T-helper 2 cell treated with Interferon-gamma antibody and Interleukin-4, amounts not matched to agents 5 μg/mL and 100 μg/mL, for 36 hours (primary cell): ENCODE results near the gene HLA-DQB1.
A peak's percentile ranks its signal among the peaks of the same experiment; 100 is the strongest.
"Not testable (repeated sequence)": the region's sequence is repeated elsewhere in the genome, so short reads cannot be mapped to it uniquely, and the experiment has no call there.

Experiments used
- DNase-seq: peaks from one replicate; pipeline ENCODE4 v3.0.0; 2021; ENCODE audit warnings: low spot score
- H3K27ac Mint-ChIP-seq: one replicate; pipeline ENCODE4 v1.8.0; 2021; ENCODE audit warnings: mild to moderate bottlenecking, mixed read lengths
- H3K27me3 Mint-ChIP-seq: one replicate; pipeline ENCODE4 v1.8.0; 2021; ENCODE audit warnings: low read depth, mixed read lengths
- H3K36me3 Mint-ChIP-seq: one replicate; pipeline ENCODE4 v1.8.0; 2021; ENCODE audit warnings: low read depth, mixed read lengths
- H3K4me1 Mint-ChIP-seq: one replicate; pipeline ENCODE4 v1.8.0; 2021; ENCODE audit warnings: low read depth, mixed read lengths
- H3K4me3 Mint-ChIP-seq: one replicate; pipeline ENCODE4 v1.8.0; 2022; ENCODE audit warnings: mild to moderate bottlenecking, moderate library complexity, mixed read lengths
- H3K9me3 Mint-ChIP-seq: one replicate; pipeline ENCODE4 v1.8.0; 2021; ENCODE audit warnings: mixed read lengths

HLA-DQB1 gene

DNA sequence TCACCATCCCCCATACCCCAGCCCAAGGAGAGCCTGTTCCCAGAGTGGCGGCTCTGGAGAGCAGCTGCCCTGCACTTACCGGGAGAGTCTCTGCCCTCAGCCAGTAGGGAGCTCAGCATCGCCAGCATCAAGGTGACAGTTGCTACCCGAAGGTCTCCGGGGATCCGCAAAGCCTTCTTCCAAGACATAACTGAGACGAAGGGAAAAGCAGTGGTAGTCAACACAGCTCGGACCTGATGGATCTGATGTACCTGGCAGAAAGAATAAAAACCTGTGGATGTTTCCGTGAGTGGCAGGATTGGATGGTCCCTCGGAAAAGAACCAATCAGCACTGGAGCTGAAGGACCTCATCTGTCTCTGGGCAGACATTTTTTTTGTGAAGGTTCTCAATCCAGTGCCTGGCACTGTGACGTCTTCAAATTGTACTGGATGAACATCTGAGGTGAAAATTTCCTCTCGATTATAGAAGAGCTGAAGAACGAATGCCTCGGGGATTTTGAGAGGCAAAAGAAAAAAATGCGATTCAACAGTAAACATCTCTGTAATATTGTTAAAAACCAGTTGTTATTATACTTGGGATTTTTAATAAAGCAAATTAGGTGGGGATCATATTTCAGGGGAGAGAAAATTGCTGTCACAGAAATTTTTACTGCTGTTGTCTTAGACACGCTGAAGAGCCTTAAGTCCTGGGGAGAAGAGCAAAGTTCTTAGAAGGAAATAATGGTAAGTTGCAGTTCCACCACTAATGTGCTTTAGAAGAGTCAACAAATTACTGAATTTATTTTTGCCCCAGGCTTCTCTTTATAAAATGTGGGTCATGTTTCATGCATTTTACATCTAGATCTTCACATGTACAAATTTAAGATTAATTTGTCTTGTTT is at the start of gene HLA-DQB1:
Gene HLA-DQB1 (minus strand): TSS at position 238 of the 881 bp plus-strand sequence. CDS start 50 bp downstream, at position 188.
- Mint-ChIP-seq H3K27me3 (peaks cover 53% of the 10 kb centered on the region), H3K4me3 (peak within 1 kb of the TSS; percentile 89), H3K9me3 (no peaks in the 10 kb centered on the region), H3K4me1 (peaks cover 51% of the 10 kb centered on the region), H3K27ac (peak within 1 kb of the TSS; percentile 81), H3K36me3 (peaks cover 7% of the 10 kb centered on the region)
- peak; percentile 43 for DNase-seq

DNA sequence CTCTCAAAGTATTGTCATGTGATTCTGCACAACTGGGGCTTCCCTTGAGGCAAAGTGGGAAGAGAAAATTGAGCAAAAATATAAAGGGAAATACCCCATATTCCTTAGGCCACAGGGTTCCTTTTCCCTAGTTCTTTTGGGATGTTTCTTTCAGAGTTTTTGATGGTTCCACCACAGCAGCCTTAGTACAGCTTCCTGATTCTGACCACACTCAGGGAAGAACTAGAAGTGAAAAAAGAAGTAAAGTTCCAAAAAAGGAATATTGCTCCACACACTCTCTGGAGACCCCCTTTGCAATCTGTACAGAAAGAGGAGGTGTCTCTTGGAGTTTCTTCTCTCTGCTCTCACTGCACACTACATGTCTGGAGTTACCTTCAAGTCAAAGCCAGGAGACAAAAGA is 46.8 kb upstream of the HLA-DQB1 start:
- no peak for DNase-seq
- H3K27ac Mint-ChIP-seq: no peak overlapping the region
- no peaks in the 10 kb centered on the region for H3K36me3 Mint-ChIP-seq
- no peaks in the 10 kb centered on the region for H3K9me3 Mint-ChIP-seq
- no peaks in the 10 kb centered on the region for H3K4me1 Mint-ChIP-seq
- peaks cover 25% of the 10 kb centered on the region for H3K27me3 Mint-ChIP-seq
- H3K4me3 Mint-ChIP-seq: no peak overlapping the region

DNA sequence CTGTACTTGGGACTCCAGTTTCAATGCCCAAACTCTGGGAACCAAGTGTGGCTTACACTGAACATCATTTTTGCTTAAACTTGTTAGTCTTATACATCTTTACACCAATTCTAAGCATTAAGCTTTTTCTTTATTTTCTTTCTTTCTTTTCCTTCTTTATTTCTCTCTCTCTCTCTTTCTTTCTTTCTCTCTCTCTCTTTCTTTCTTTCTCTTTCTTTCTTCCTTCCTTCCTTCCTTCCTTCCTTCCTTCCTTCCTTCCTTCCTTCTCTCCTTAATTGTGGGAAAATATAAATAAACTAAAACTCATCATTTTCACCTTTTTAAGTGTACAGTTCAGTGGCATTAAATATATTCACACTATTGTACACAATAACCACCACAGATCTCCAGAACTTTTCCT is 43.2 kb upstream of the HLA-DQB1 start:
- Mint-ChIP-seq H3K4me1 (no peaks in the 10 kb centered on the region), H3K4me3 (no peak overlapping the region), H3K27ac (no peak overlapping the region), H3K9me3 (peaks cover 4% of the 10 kb centered on the region), H3K36me3 (no peaks in the 10 kb centered on the region), H3K27me3 (peaks cover 25% of the 10 kb centered on the region)
- DNase-seq: no peak

DNA sequence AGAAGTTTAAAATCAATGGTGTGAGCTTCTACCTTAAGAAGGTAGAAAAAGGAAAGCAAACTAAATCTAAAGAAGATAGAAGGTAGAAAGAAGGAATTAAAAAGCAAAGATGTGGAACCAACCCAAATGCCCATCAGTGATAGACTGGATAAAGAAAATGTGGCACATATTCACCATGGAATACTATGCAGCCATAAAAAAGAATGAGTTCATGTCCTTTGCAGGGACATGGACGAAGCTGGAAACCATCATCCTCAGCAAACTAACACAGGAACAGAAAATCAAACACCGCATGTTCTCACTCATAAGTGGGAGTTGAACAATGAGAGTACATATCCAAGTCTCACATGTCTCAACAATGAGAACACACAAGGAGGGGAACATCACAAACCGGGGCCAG is 38.7 kb upstream of the HLA-DQB1 start:
- not testable (repeated sequence) for H3K4me3 Mint-ChIP-seq, H3K4me1 Mint-ChIP-seq, DNase-seq, H3K27ac Mint-ChIP-seq, H3K36me3 Mint-ChIP-seq, H3K9me3 Mint-ChIP-seq
- H3K27me3 Mint-ChIP-seq: peaks cover 34% of the 10 kb centered on the region

DNA sequence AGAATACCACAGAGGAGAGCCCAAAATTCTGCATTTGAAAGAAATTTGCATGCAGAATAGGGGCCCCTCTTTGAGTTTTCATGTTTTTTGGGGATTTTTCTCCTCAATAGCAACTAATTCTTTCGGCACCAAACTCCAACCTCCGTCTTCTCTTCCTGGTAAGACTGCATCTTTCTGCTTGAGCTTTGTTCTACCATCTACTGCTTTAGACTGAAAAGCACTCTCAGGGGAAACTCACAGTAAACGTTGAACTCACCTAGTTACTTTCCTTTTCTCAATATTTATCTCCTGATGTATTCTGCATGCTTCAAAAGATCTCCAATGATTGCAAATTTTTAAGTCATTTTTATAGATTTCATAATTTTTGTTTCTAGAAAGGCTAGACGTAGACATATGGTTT is 36.9 kb upstream of the HLA-DQB1 start:
- Mint-ChIP-seq H3K27ac (no peak overlapping the region), H3K4me3 (no peak overlapping the region), H3K27me3 (peaks cover 41% of the 10 kb centered on the region), H3K9me3 (peaks cover 4% of the 10 kb centered on the region), H3K36me3 (no peaks in the 10 kb centered on the region), H3K4me1 (peaks cover 2% of the 10 kb centered on the region)
- no peak for DNase-seq

DNA sequence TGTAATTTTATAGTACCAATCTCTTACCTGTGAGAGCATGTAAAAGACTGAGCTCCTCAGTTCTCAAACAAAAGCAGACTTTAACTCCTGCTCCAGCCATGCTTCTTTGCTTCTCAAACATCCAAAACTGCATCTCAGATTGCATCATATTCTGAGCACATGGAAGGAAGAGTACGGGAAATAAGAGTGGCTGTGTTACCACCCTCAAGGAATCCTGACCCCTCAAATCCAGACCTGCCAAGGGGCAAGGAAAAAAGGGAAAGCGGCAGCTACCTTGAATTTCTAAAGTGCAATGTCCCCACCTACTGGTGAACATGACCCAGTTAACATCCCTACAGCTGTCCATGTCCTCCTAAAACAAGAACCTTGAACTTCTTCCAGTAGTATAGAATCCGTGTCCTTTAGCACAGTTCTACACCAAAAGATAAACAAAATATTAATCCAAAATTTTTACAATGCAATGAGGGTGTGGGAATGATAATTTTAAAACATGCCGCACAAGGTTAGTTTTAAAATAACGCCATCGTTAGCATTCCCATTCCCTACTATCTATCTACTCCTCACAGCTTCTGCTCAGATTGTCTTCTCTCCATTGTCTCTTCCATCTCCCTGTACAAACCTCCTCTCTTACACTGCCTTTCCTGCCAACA is 34.1 kb upstream of the HLA-DQB1 start:
- DNase-seq: no peak
- Mint-ChIP-seq H3K36me3 (no peaks in the 10 kb centered on the region), H3K4me3 (no peak overlapping the region), H3K27ac (no peak overlapping the region), H3K4me1 (peaks cover 2% of the 10 kb centered on the region), H3K27me3 (peaks cover 53% of the 10 kb centered on the region), H3K9me3 (peaks cover 4% of the 10 kb centered on the region)

DNA sequence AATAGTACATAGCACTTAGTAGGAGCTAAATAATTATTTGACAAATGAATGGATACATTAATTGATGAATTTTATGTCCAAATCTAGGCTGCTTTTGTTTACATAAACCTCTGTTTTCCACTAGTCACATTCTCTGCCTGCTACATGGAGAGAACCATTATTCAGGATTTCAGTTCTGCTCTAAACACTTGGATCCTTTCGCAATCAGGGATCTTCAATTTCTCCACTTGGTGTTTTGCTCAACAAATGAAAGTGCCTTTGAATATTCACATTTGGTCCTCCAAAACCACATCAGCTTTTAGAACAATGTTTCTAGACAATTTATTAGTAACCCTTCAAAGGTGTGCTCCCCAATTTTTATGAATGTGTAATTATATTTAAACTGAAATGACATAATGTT is 30.6 kb upstream of the HLA-DQB1 start:
- no peaks in the 10 kb centered on the region for H3K9me3 Mint-ChIP-seq
- no peak overlapping the region for H3K4me3 Mint-ChIP-seq
- H3K27me3 Mint-ChIP-seq: peaks cover 69% of the 10 kb centered on the region
- no peak overlapping the region for H3K27ac Mint-ChIP-seq
- no peak for DNase-seq
- H3K36me3 Mint-ChIP-seq: no peaks in the 10 kb centered on the region
- H3K4me1 Mint-ChIP-seq: peaks cover 2% of the 10 kb centered on the region

DNA sequence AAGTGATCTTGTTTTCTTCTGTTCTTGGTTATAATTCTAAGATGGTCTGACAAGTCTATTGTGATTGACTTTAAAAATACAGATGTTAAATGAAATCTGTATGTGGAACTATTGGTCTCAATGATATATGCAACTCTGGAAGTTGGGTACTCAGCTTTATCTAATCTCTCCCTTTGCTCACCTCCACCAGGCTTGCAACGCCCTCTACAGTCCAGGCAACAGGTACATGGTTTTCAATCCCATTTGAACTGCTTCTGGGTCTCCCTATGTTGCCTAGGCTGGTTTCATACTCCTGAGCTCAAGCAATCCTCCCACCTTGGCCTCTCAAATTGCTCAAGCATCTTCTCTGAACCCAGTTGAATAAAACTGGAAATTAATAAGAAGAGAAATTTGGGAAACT is 25.6 kb upstream of the HLA-DQB1 start:
- no peak overlapping the region for H3K27ac Mint-ChIP-seq
- H3K36me3 Mint-ChIP-seq: no peaks in the 10 kb centered on the region
- H3K4me1 Mint-ChIP-seq: peaks cover 12% of the 10 kb centered on the region
- H3K27me3 Mint-ChIP-seq: peaks cover 56% of the 10 kb centered on the region
- H3K9me3 Mint-ChIP-seq: no peaks in the 10 kb centered on the region
- no peak overlapping the region for H3K4me3 Mint-ChIP-seq
- peak; percentile 36 for DNase-seq

DNA sequence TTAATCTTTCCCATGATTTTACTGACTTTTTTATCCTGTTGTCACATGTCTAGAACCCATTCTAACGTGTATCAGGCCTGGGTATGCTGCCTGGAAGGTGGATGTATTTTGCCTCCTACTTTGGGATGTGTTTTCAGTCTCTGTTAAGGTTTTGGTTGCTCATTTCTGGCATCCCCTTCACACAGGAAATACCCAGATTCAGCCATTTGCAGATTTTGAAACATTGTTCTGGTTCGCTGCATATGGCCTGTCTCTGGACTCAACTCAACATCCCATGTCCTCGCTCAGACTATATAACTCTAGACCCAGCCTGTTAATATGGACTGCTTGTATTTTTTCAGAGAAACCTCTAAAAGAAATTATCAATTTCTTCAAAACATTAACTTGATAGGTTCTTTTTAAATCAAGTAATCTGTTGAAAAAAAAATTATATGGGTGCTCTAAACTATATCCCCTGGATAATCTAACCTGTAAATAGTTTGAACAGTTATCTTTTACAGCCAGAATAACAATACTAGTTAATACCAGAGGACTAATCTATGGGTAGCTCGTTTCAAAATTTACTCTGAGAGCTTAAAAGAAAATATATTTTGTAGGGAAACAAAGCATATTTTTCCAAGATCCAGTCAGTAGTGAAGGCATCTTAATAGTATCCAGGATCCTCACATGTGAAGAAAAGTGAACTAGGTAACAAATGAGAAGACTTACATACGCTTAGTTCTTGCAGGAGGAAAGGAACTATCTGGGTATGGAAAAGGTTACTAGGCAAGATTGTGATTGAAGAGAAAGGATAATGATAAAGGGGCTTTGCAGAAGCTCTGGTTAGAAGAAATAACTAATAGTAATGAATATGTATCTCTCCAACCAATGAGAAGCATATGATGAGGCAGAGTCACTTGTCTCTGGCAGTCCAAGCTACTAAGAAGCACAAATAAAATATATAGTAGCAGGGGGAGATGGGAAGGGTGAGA is 23.4 kb upstream of the HLA-DQB1 start:
- Mint-ChIP-seq H3K36me3 (no peaks in the 10 kb centered on the region), H3K4me1 (peaks cover 26% of the 10 kb centered on the region), H3K4me3 (no peak overlapping the region), H3K9me3 (no peaks in the 10 kb centered on the region), H3K27ac (no peak overlapping the region), H3K27me3 (peaks cover 44% of the 10 kb centered on the region)
- DNase-seq: no peak

DNA sequence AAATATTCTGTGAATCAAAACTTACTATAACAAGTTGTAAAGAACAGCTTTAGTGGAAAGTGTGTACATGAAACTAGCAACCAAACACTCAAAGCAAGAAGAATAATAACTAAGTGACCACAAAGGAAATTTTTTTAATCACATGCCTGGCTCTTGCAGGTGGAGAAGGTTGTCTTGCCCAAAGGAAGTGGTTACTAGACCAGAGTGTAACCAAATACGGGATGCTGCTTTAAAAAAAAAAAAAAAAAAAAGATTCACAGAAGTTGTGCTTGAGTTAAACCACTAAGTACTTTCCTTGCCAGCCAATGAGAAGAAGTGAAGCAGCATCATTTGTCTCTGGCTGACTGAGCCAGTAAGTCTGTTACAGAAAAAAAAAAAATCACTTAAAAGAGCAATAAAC is 19.1 kb upstream of the HLA-DQB1 start:
- peak overlapping the region; percentile 39 for H3K4me3 Mint-ChIP-seq
- H3K9me3 Mint-ChIP-seq: no peaks in the 10 kb centered on the region
- peaks cover 50% of the 10 kb centered on the region for H3K27me3 Mint-ChIP-seq
- H3K4me1 Mint-ChIP-seq: peaks cover 26% of the 10 kb centered on the region
- peak overlapping the region; percentile 55 for H3K27ac Mint-ChIP-seq
- DNase-seq: peak; percentile 50
- peaks cover 3% of the 10 kb centered on the region for H3K36me3 Mint-ChIP-seq

DNA sequence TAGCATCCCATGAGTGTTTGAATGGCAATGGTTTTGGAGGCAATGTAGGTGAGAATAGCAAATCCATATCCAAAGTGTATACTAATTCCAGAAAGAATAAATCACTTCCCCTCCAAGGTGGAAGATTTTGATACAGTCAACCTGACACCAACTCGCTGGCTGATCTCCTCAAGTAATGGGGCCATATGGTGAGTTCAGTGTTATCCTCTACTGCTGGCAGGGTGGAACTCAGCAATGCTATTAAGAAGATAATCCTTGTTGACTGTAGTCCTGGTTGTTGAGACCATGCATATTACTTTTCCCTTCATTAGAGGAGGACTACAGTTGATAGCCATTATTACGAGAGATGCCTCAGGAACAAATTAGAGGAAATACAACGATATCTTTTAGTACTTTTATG is 17.8 kb upstream of the HLA-DQB1 start:
- no peak for DNase-seq
- H3K27ac Mint-ChIP-seq: no peak overlapping the region

DNA sequence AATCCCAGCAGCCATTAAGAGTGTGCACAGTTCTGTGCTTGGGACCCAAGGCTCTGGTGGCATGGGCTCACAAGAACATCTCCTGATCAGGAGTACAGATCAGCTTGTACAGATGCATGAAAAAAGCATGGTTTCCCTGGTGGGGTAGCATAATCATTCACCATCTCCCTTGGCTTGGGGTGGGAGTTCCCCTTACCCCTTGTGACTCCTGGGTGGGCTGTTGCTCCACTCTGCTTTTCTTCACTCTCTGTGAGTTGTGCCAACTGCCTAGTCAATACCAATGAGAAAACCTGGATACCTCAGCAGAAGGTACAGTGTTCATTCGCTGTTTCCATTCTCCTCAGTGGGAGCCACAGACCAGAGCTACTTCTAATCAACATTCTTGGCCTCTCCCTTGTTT is 13.6 kb upstream of the HLA-DQB1 start:
- Mint-ChIP-seq H3K27ac (no peak overlapping the region), H3K4me3 (no peak overlapping the region), H3K4me1 (peaks cover 8% of the 10 kb centered on the region), H3K27me3 (peaks cover 81% of the 10 kb centered on the region), H3K9me3 (peaks cover 19% of the 10 kb centered on the region), H3K36me3 (peaks cover 3% of the 10 kb centered on the region)
- DNase-seq: no peak

More for the DNA sequence above, 17.8 kb upstream of the HLA-DQB1 start:
- Mint-ChIP-seq H3K4me3 (no peak overlapping the region), H3K4me1 (peaks cover 21% of the 10 kb centered on the region), H3K27me3 (peaks cover 51% of the 10 kb centered on the region), H3K36me3 (peaks cover 3% of the 10 kb centered on the region), H3K9me3 (no peaks in the 10 kb centered on the region)

DNA sequence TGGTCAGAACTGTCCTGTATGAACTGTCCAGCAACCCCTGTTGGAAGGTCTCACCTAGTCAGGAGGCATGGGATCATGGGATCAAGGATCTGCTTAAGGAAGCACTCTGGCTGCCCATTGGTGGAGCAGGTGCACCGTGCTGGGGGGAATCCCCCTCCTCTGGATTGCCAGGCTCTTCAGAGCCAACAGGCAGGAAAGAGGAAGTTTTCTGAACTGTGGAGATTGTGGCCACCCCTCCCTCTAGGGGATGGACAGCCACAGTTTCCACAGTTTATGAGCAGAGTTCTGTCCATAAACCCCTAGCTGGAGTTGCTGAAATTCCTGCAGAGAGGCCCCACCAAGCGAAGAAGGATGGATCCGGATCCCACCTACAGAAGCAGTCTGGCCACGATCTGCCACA is 13.0 kb upstream of the HLA-DQB1 start:
- Mint-ChIP-seq H3K27ac (no peak overlapping the region), H3K36me3 (peaks cover 3% of the 10 kb centered on the region), H3K4me1 (peaks cover 5% of the 10 kb centered on the region), H3K9me3 (peaks cover 24% of the 10 kb centered on the region), H3K4me3 (no peak overlapping the region), H3K27me3 (peaks cover 86% of the 10 kb centered on the region)
- DNase-seq: no peak
